Nucleus accumbens (tissue), 56 donors: ENCODE results near the gene LCN10.

Experiments
- DNase-seq, 56 donors: peaks; one replicate each; lab custom pipeline; 2025; lab: John Stamatoyannopoulos, UW

The LCN10 gene

GRCh38 chr9:136740971-136741882 lies 1.5 kb downstream of the LCN10 start:
- peak in 15 of 56 donors; percentile 5 to 55 (median 24) for DNase-seq

- DNase-seq: no peak
Observed at GRCh38 chr9:136740491-136740890, 2.2 kb downstream of the LCN10 start.

- no peak for DNase-seq
Observed at GRCh38 chr9:136740069-136740468, 2.7 kb downstream of the LCN10 start.

- DNase-seq: no peak
Observed at GRCh38 chr9:136739509-136739908, 3.2 kb downstream of the LCN10 start.

- DNase-seq: no peak
Observed at GRCh38 chr9:136738960-136739359, 3.8 kb downstream of the LCN10 start.

- DNase-seq: no peak
Observed at GRCh38 chr9:136735812-136736480, 6.8 kb downstream of the LCN10 start.

GRCh38 chr9:136734837-136735496 lies 7.8 kb downstream of the LCN10 start:
- DNase-seq: peak in 1 of 56 donors; percentile 24

- no peak for DNase-seq
Observed at GRCh38 chr9:136733611-136734010, 9.1 kb downstream of the LCN10 start.

GRCh38 chr9:136732444-136733178 lies 10.1 kb downstream of the LCN10 start:
- DNase-seq: no peak

GRCh38 chr9:136729926-136730325 lies 12.8 kb downstream of the LCN10 start:
- no peak for DNase-seq

GRCh38 chr9:136729144-136729543 lies 13.6 kb downstream of the LCN10 start:
- no peak for DNase-seq

- peak in 2 of 56 donors; percentile 25 to 39 for DNase-seq
Observed at GRCh38 chr9:136728548-136729123, 14.1 kb downstream of the LCN10 start.

GRCh38 chr9:136728080-136728547 lies 14.6 kb downstream of the LCN10 start:
- DNase-seq: peak in 55 of 56 donors; percentile 21 to 91 (median 77)

- no peak for DNase-seq
Observed at GRCh38 chr9:136726631-136727191, 16.0 kb downstream of the LCN10 start.

GRCh38 chr9:136726118-136726517 lies 16.6 kb downstream of the LCN10 start:
- no peak for DNase-seq

- DNase-seq: no peak
Observed at GRCh38 chr9:136725612-136726011, 17.1 kb downstream of the LCN10 start.

GRCh38 chr9:136724772-136725171 lies 18.0 kb downstream of the LCN10 start:
- DNase-seq: no peak

- no peak for DNase-seq
Observed at GRCh38 chr9:136723989-136724388, 18.8 kb downstream of the LCN10 start.

- no peak for DNase-seq
Observed at GRCh38 chr9:136723362-136723976, 19.3 kb downstream of the LCN10 start.
